ENCODE measurements around the gene INPP5K.
"Not testable (repeated sequence)": the region's sequence is repeated elsewhere in the genome, so short reads cannot be mapped to it uniquely, and the experiment has no call there.

Gene INPP5K

GRCh38 chr17:1449412-1449967, 66.9 kb downstream of the INPP5K start:
- H3K27ac ChIP-seq (ENCODE audit: low read depth, low read length), result no peak overlapping the region
- TF ChIP-seq CTCF (IDR thresholded peaks at IDR 0.05; ENCODE audit: low read depth, low read length, poor library complexity, severe bottlenecking), result no peak
- no peak for TF ChIP-seq EZH2phosphoT487 (IDR thresholded peaks at IDR 0.05; ENCODE audit: borderline replicate concordance, low read length)
- peaks cover 13% of the 10 kb centered on the region; the same call in 1 of the 2 replicates for H4K20me1 ChIP-seq (ENCODE audit: control insufficient read depth, insufficient read depth, low read depth, low read length)
- H3K4me3 ChIP-seq (ENCODE audit: low read length), result no peak overlapping the region
- H3F3A ChIP-seq (ENCODE audit: control insufficient read depth, insufficient read depth), result no peaks in the 10 kb centered on the region
- no peaks in the 10 kb centered on the region for H3K9me3 ChIP-seq (ENCODE audit: control insufficient read depth, insufficient read depth, low read length)
- H3K79me2 ChIP-seq (ENCODE audit: control insufficient read depth, low read length), result peaks cover 99% of the 10 kb centered on the region
- H3K4me1 ChIP-seq (ENCODE audit: control insufficient read depth, low read length), result peaks cover 10% of the 10 kb centered on the region
- peaks cover 49% of the 10 kb centered on the region for H3K36me3 ChIP-seq (ENCODE audit: control insufficient read depth, low read length)
- no peaks in the 10 kb centered on the region for H3K9me2 ChIP-seq (replicated peaks; ENCODE audit: control insufficient read depth, low read length)
- no peaks in the 10 kb centered on the region for H3K27me3 ChIP-seq (ENCODE audit: control insufficient read depth, low read length)
- H3K4me2 ChIP-seq (ENCODE audit: low read length), result no peak overlapping the region

- no peak for TF ChIP-seq EZH2phosphoT487 (IDR thresholded peaks at IDR 0.05; ENCODE audit: borderline replicate concordance, low read length)
- TF ChIP-seq CTCF (IDR thresholded peaks at IDR 0.05; ENCODE audit: low read depth, low read length, poor library complexity, severe bottlenecking), result no peak
- peaks cover 93% of the 10 kb centered on the region for H3K79me2 ChIP-seq (ENCODE audit: control insufficient read depth, low read length)
- H3K9me2 ChIP-seq (replicated peaks; ENCODE audit: control insufficient read depth, low read length), result no peaks in the 10 kb centered on the region
- no peaks in the 10 kb centered on the region for H3K9me3 ChIP-seq (ENCODE audit: control insufficient read depth, insufficient read depth, low read length)
- no peaks in the 10 kb centered on the region for H3F3A ChIP-seq (ENCODE audit: control insufficient read depth, insufficient read depth)
- no peak overlapping the region for H3K27ac ChIP-seq (ENCODE audit: low read depth, low read length)
- no peak overlapping the region for H3K4me2 ChIP-seq (ENCODE audit: low read length)
- H3K27me3 ChIP-seq (ENCODE audit: control insufficient read depth, low read length), result no peaks in the 10 kb centered on the region
- no peak overlapping the region for H3K4me3 ChIP-seq (ENCODE audit: low read length)
- H4K20me1 ChIP-seq (ENCODE audit: control insufficient read depth, insufficient read depth, low read depth, low read length), result peaks cover 9% of the 10 kb centered on the region; the same call in 1 of the 2 replicates
- H3K4me1 ChIP-seq (ENCODE audit: control insufficient read depth, low read length), result no peaks in the 10 kb centered on the region
- H3K36me3 ChIP-seq (ENCODE audit: control insufficient read depth, low read length), result peaks cover 35% of the 10 kb centered on the region
These were observed 69.4 kb downstream of the INPP5K start for GRCh38 chr17:1447052-1447451.

- Histone ChIP-seq H3K4me1 (ENCODE audit: control insufficient read depth, low read length) (no peaks in the 10 kb centered on the region), H3K4me3 (ENCODE audit: low read length) (no peak overlapping the region), H3K27ac (ENCODE audit: low read depth, low read length) (no peak overlapping the region), H3K27me3 (ENCODE audit: control insufficient read depth, low read length) (no peaks in the 10 kb centered on the region), H3K36me3 (ENCODE audit: control insufficient read depth, low read length) (peaks cover 28% of the 10 kb centered on the region), H4K20me1 (ENCODE audit: control insufficient read depth, insufficient read depth, low read depth, low read length) (peaks cover 9% of the 10 kb centered on the region; the same call in 1 of the 2 replicates), H3K4me2 (ENCODE audit: low read length) (no peak overlapping the region), H3K9me3 (ENCODE audit: control insufficient read depth, insufficient read depth, low read length) (no peaks in the 10 kb centered on the region), H3F3A (ENCODE audit: control insufficient read depth, insufficient read depth) (no peaks in the 10 kb centered on the region), H3K79me2 (ENCODE audit: control insufficient read depth, low read length) (peaks cover 93% of the 10 kb centered on the region), H3K9me2 (replicated peaks; ENCODE audit: control insufficient read depth, low read length) (no peaks in the 10 kb centered on the region)
- TF ChIP-seq CTCF (IDR thresholded peaks at IDR 0.05; ENCODE audit: low read depth, low read length, poor library complexity, severe bottlenecking) (no peak), EZH2phosphoT487 (IDR thresholded peaks at IDR 0.05; ENCODE audit: borderline replicate concordance, low read length) (no peak)
These were observed 70.2 kb downstream of the INPP5K start for GRCh38 chr17:1446201-1446600.

- Histone ChIP-seq H3K36me3 (ENCODE audit: control insufficient read depth, low read length) (peaks cover 30% of the 10 kb centered on the region), H3K79me2 (ENCODE audit: control insufficient read depth, low read length) (peaks cover 93% of the 10 kb centered on the region)
- H3K4me3 ChIP-seq (ENCODE audit: low read length); H3K4me2 ChIP-seq (ENCODE audit: low read length); H4K20me1 ChIP-seq (ENCODE audit: control insufficient read depth, insufficient read depth, low read depth, low read length); H3K27ac ChIP-seq (ENCODE audit: low read depth, low read length); H3K4me1 ChIP-seq (ENCODE audit: control insufficient read depth, low read length); H3K27me3 ChIP-seq (ENCODE audit: control insufficient read depth, low read length); H3F3A ChIP-seq (ENCODE audit: control insufficient read depth, insufficient read depth); H3K9me3 ChIP-seq (ENCODE audit: control insufficient read depth, insufficient read depth, low read length); H3K9me2 ChIP-seq (replicated peaks; ENCODE audit: control insufficient read depth, low read length): not testable (repeated sequence)
These were observed 70.7 kb downstream of the INPP5K start for GRCh38 chr17:1445695-1446094.

Measured in DOHH2 (cell line).